ENCODE data around the gene RPTOR. TPM values are rescaled to one million over a fixed set of nuclear protein-coding genes. Genes with fewer than 3 reads are reported as not detected.

The RPTOR gene
- total RNA-seq, 4 donors from 2014 or later, result 19.0 to 48.3 (median 27.3) TPM

- DNase-seq, result no peak
- peak overlapping the region in 1 of 2 donors; percentile 91 for H3K27ac ChIP-seq
- no peaks in the 10 kb centered on the region for H3K36me3 ChIP-seq
- H3K27me3 ChIP-seq, result no peaks in the 10 kb centered on the region
- peaks cover 0 to 4% of the 10 kb centered on the region in 2 donors for H3K4me1 ChIP-seq
- H3K9me3 ChIP-seq, result no peaks in the 10 kb centered on the region
- no peak for TF ChIP-seq POLR2A (IDR thresholded peaks at IDR 0.05)
- TF ChIP-seq CTCF (IDR thresholded peaks at IDR 0.05), result no peak
- no peak overlapping the region for H3K4me3 ChIP-seq
- intact Hi-C loops (cut with DNase I; ENCODE audit: low total_unique reads), result no loop called here
These were observed 286.9 kb downstream of the RPTOR start for GRCh38 chr17:80831491-80831890.

- H3K4me3 ChIP-seq, result peak overlapping the region; percentile 35 to 44
These were observed 287.6 kb downstream of the RPTOR start for GRCh38 chr17:80832266-80832676.

GRCh38 chr17:80832888-80833583 lies 288.4 kb downstream of the RPTOR start:
- no peaks in the 10 kb centered on the region for H3K36me3 ChIP-seq
- intact Hi-C loops (cut with DNase I; ENCODE audit: low total_unique reads), result no loop called here
- TF ChIP-seq CTCF (IDR thresholded peaks at IDR 0.05) (no peak), POLR2A (IDR thresholded peaks at IDR 0.05) (peak; percentile 56 to 77)
- peak; percentile 89 to 94 for DNase-seq
- H3K4me3 ChIP-seq, result peak overlapping the region; percentile 35 to 44
- peaks cover 0 to 4% of the 10 kb centered on the region in 2 donors for H3K4me1 ChIP-seq
- peak overlapping the region; percentile 91 to 93 for H3K27ac ChIP-seq
- H3K27me3 ChIP-seq, result no peaks in the 10 kb centered on the region
- H3K9me3 ChIP-seq, result no peaks in the 10 kb centered on the region

More at GRCh38 chr17:80832266-80832676, 287.6 kb downstream of the RPTOR start:
- Histone ChIP-seq H3K36me3 (no peaks in the 10 kb centered on the region), H3K27ac (peak overlapping the region; percentile 91 to 93), H3K4me1 (peaks cover 0 to 4% of the 10 kb centered on the region in 2 donors), H3K9me3 (no peaks in the 10 kb centered on the region), H3K27me3 (no peaks in the 10 kb centered on the region)
- peak; percentile 62 to 72 for DNase-seq
- TF ChIP-seq CTCF (IDR thresholded peaks at IDR 0.05), result no peak
- TF ChIP-seq POLR2A (IDR thresholded peaks at IDR 0.05), result peak in 1 of 2 donors; percentile 18
- intact Hi-C loops (cut with DNase I; ENCODE audit: low total_unique reads), result no loop called here

GRCh38 chr17:80833952-80834892 lies 289.6 kb downstream of the RPTOR start:
- Histone ChIP-seq H3K9me3 (no peaks in the 10 kb centered on the region), H3K36me3 (no peaks in the 10 kb centered on the region), H3K4me1 (peaks cover 0 to 4% of the 10 kb centered on the region in 2 donors), H3K4me3 (peak overlapping the region in 1 of 2 donors; percentile 44), H3K27ac (peak overlapping the region; percentile 91 to 93), H3K27me3 (no peaks in the 10 kb centered on the region)
- intact Hi-C loops (cut with DNase I; ENCODE audit: low total_unique reads), result no loop called here
- DNase-seq, result peak; percentile 61 to 76
- no peak for TF ChIP-seq CTCF (IDR thresholded peaks at IDR 0.05)
- no peak for TF ChIP-seq POLR2A (IDR thresholded peaks at IDR 0.05)
